Measurements from ENCODE around the gene ULK2. TPM values are rescaled to one million over a fixed set of nuclear protein-coding genes. Genes with fewer than 3 reads are reported as not detected.

ULK2 gene
- total and polyA plus RNA-seq, 10 of the 15 experiments (the other 5 are each of a cell fraction or from before 2014, with no cell fraction given): 0.29 to 5.3 (median 1.6) TPM

- 74% methylated on average over 3 of the region's 3 CpGs for WGBS (ENCODE audit: insufficient coverage, insufficient replicate concordance, low lambda C conversion rate, missing lambda C conversion rate)
- no peaks in the 10 kb centered on the region for H3K36me3 ChIP-seq (ENCODE audit: control insufficient read depth in 2 of 2, insufficient read depth in 2 of 2, low read length in 1 of 2)
- ChIA-PET SMC1A (ENCODE audit: uncharacterized antibody, unreplicated experiment) (no interaction called here), POLR2A (no interaction called here), CTCF (no interaction called here), RAD21 (ENCODE audit: unreplicated experiment) (no interaction called here)
- H3K9ac ChIP-seq (ENCODE audit: control insufficient read depth, insufficient read depth, low read length): no peak overlapping the region
- FAIRE-seq: no peak
- DNase-seq (ENCODE audit: low read depth, low spot score): no peak
- no peak overlapping the region for H3K4me3 ChIP-seq
- H4K20me1 ChIP-seq (ENCODE audit: control insufficient read depth, insufficient read depth): no peaks in the 10 kb centered on the region
- BruUV-seq (replicated peaks): no TSS peak
- ATAC-seq: no peak
- no peak overlapping the region for H2AFZ ChIP-seq (ENCODE audit: control insufficient read depth, low read depth, low read length)
- H3K9me3 ChIP-seq (replicated peaks; ENCODE audit: control insufficient read depth, insufficient read depth, low read length): peaks cover 4% of the 10 kb centered on the region; the same call in 2 of the 3 replicates
- in situ Hi-C loops (cut with MboI) (no loop called here), intact Hi-C loops (cut with micrococcal nuclease; ENCODE audit: unreplicated experiment) (no loop called here)
- no peaks in the 10 kb centered on the region for H3K4me1 ChIP-seq (ENCODE audit: control insufficient read depth, insufficient read depth, low read length)
- TF ChIP-seq CBX5 (IDR thresholded peaks at IDR 0.05; ENCODE audit: low read depth): no peak
- no peak for TF ChIP-seq ELK1 (IDR thresholded peaks at IDR 0.05; ENCODE audit: low read depth, low read length)
- TF ChIP-seq POLR2AphosphoS5 (IDR thresholded peaks at IDR 0.05; ENCODE audit: low read length): no peak
- TF ChIP-seq PAX8 (IDR thresholded peaks at IDR 0.05): no peak
- no peak for TF ChIP-seq KLF5 (IDR thresholded peaks at IDR 0.05; ENCODE audit: partially characterized antibody)
- no peak for TF ChIP-seq MEF2A (IDR thresholded peaks at IDR 0.05; ENCODE audit: insufficient read depth, low read depth, low read length)
- TF ChIP-seq RFX5 (IDR thresholded peaks at IDR 0.05; ENCODE audit: low read depth, low read length): no peak
- no peak for TF ChIP-seq ZNF592 (IDR thresholded peaks at IDR 0.05)
- TF ChIP-seq MYC (IDR thresholded peaks at IDR 0.05; ENCODE audit: insufficient read depth, insufficient read length, insufficient replicate concordance, low read length, severe bottlenecking): no peak
- TF ChIP-seq, protein P1, sequence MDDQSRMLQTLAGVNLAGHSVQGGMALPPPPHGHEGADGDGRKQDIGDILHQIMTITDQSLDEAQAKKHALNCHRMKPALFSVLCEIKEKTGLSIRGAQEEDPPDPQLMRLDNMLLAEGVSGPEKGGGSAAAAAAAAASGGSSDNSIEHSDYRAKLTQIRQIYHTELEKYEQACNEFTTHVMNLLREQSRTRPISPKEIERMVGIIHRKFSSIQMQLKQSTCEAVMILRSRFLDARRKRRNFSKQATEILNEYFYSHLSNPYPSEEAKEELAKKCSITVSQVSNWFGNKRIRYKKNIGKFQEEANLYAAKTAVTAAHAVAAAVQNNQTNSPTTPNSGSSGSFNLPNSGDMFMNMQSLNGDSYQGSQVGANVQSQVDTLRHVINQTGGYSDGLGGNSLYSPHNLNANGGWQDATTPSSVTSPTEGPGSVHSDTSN (IDR thresholded peaks at IDR 0.05; ENCODE audit: insufficient replicate concordance, low read depth, low read length): no peak
- TF ChIP-seq ATF7 (IDR thresholded peaks at IDR 0.05; ENCODE audit: low read depth): no peak
- no peak for TF ChIP-seq NRF1 (conservative IDR thresholded peaks at IDR 0.05; ENCODE audit: low read depth, low read length)
- no peak for TF ChIP-seq ZNF384 (IDR thresholded peaks at IDR 0.05; ENCODE audit: borderline replicate concordance, low read depth, low read length)
- no peak for TF ChIP-seq SMC3 (IDR thresholded peaks at IDR 0.05; ENCODE audit: borderline replicate concordance, low read length)
- TF ChIP-seq FOS (IDR thresholded peaks at IDR 0.05; ENCODE audit: borderline replicate concordance, extremely low read depth, insufficient read length): no peak
- no peak for TF ChIP-seq ZSCAN29 (IDR thresholded peaks at IDR 0.05)
- TF ChIP-seq HDGF (IDR thresholded peaks at IDR 0.05): no peak
- H3K27me3 ChIP-seq (replicated peaks in 1 of 2; ENCODE audit: control insufficient read depth in 2 of 2, insufficient read depth in 2 of 2, low read length in 1 of 2): no peaks in the 10 kb centered on the region
- H3K79me2 ChIP-seq (ENCODE audit: control insufficient read depth, insufficient read depth, low read length): no peaks in the 10 kb centered on the region
- no peak overlapping the region for H3K4me2 ChIP-seq (ENCODE audit: control insufficient read depth, insufficient read depth)
- no peak overlapping the region for H3K27ac ChIP-seq (ENCODE audit: control insufficient read depth, insufficient read depth)
Measured at GRCh38 chr17:19791918-19792550, 75.7 kb downstream of the ULK2 start.
